ENCODE measurements around the gene KRT83.
A peak's percentile ranks its signal among the peaks of the same experiment; 100 is the strongest.
"Not testable (repeated sequence)": the region's sequence is repeated elsewhere in the genome, so short reads cannot be mapped to it uniquely, and the experiment has no call there.

Gene KRT83

DNA sequence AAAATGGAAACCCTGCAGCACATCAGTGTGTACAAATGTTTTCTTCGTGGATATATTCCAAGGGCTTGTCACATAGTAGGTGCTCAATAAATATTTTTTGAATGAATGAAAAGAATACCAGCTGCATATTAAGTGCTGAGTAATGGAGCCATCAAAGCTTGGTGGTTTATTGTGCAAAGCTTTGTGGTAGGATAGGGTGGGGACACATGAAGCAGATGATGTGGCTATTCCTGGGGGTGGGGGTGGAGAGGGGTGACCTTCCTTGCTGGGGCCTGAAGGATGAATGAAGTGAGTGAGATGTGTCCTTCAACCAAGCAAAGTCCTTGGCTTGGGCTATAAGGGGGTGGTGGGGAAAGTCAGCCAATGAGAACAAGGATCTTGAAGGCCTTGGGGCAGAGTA, 25.5 kb downstream of the KRT83 start:
- in situ Hi-C loops (cut with MboI; ENCODE audit: low pct_unique_long_range_greater_than_20kb, low sequenced_read_pairs), result no loop called here
- DNase-seq, result no peak

GRCh38 chr12:52294803-52295202, 26.4 kb downstream of the KRT83 start:
- DNase-seq, result no peak
- in situ Hi-C loops (cut with MboI; ENCODE audit: low pct_unique_long_range_greater_than_20kb, low sequenced_read_pairs), result no loop called here

GRCh38 chr12:52293926-52294325, 27.3 kb downstream of the KRT83 start:
- DNase-seq, result no peak
- in situ Hi-C loops (cut with MboI; ENCODE audit: low pct_unique_long_range_greater_than_20kb, low sequenced_read_pairs), result no loop called here

GRCh38 chr12:52291267-52291935, 29.8 kb downstream of the KRT83 start, which contains the start of gene KRT81:
TSS of gene KRT81 (minus strand) at chr12:52291534. CDS start at chr12:52291465, 69 bp downstream.
- in situ Hi-C loops (cut with MboI; ENCODE audit: low pct_unique_long_range_greater_than_20kb, low sequenced_read_pairs), result no loop called here
- DNase-seq, result no peak

- DNase-seq; in situ Hi-C loops (cut with MboI; ENCODE audit: low pct_unique_long_range_greater_than_20kb, low sequenced_read_pairs): not testable (repeated sequence)
These were observed 30.6 kb downstream of the KRT83 start for GRCh38 chr12:52290483-52291134.

GRCh38 chr12:52287816-52288805, 33.1 kb downstream of the KRT83 start:
- in situ Hi-C loops (cut with MboI; ENCODE audit: low pct_unique_long_range_greater_than_20kb, low sequenced_read_pairs), result not testable (repeated sequence)
- DNase-seq, result peak; percentile 54

DNA sequence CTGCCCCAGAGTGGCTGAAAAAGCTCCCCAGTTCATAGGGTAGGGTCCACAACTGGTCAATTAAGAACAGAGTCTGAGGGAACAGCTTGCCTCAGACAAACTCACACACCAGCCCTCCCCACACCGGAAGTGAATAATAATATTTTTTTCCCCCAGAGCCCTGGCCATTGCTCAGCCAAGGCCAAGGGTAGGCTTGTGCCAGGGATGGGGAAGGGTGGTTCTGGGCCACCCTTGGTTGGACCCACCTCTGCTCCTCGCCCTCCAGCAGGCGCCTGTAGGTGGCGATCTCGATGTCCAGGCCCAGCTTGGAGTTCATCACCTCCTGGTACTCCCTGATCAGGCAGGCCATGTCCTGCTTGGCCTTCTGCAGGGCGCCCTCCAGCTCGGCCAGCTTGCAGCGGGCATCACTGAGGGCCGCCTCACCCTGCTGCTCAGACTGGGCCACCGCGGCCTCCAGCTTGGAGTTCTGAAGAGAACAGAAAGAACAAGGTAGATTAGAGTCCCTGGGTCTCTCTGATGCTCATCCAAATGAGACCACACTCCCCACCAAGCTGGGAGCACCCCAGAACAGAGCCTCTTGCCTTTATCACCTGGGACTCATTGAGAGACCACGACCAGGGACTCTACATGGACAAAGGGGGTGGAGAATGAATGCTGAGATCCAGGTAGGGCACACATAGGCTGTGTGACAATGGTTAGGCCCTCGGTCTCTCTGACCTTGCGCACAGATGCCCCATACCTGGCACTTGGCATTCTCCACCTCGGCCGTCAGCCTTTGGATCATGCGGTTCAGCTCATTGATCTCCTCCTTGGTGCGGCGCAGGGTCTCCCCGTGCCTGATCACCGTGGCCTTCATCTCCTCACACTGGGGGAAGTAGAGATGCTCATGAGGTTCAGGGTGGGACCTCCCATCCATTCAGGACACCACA, 34.1 kb downstream of the KRT83 start:
- DNase-seq; in situ Hi-C loops (cut with MboI; ENCODE audit: low pct_unique_long_range_greater_than_20kb, low sequenced_read_pairs): not testable (repeated sequence)

DNA sequence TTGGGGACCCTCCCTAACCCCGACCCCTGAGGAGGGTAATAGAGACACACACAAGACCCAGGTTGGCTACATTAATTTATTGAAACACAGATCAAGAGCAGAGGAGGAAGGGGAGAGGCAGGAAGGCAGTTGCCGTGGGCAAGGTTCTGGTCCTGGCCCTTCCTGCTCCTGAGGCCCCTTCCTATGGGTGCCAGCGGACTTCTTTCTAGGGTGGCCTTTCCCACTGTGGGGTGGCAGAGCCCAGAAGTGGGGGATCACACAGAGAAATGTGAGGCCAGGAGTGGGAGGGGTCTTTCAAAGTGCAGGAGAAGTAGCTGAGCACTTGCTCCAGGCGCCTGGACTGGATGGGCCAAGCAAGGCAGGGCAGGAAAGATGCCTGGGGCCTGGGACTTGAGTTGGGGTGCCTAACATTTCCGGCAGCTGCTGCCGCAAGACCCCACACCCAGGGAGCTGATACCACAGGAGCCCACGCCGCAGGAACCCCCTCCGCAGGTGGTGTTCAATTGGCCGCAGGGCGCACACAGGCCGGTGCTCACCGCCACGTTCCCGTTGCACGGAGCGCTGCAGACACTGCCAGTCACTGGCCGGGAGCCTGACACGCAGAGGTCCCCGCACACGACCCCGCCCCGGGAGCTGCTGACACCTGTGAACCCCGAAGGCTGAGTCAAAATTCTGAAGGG, 35.2 kb downstream of the KRT83 start:
- no peak for DNase-seq
- in situ Hi-C loops (cut with MboI; ENCODE audit: low pct_unique_long_range_greater_than_20kb, low sequenced_read_pairs), result no loop called here

DNA sequence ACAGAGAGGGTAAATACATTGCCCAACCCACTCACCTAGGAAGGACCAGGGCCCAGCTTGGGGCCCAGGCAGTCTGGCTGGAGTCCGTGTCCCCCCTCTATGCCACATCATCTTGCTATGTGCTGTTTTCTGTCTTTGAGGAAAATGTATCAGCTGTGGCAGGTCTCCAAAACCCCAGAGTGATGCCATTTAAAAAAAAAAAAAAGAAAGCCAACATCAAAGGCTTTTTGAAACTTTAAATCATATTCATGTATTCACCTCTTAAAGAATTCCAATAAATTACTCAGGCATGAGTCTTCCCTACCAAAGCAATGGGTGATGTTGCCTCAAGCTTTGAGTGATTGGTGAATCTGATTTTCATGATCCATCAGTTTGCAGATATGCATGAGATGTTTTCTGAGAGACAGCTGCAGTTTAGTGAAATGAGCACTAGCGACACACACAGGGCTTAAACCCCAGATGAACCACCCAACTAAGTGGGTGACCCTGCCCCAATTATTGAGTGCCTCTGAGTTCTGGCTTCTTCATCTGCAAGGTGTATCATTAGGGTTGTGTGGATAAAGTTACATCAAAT, 35.9 kb downstream of the KRT83 start:
- in situ Hi-C loops (cut with MboI; ENCODE audit: low pct_unique_long_range_greater_than_20kb, low sequenced_read_pairs), result no loop called here
- DNase-seq, result no peak

- in situ Hi-C loops (cut with MboI; ENCODE audit: low pct_unique_long_range_greater_than_20kb, low sequenced_read_pairs), result no loop called here
- DNase-seq, result no peak
These were observed 36.5 kb downstream of the KRT83 start for GRCh38 chr12:52284562-52285171.

DNA sequence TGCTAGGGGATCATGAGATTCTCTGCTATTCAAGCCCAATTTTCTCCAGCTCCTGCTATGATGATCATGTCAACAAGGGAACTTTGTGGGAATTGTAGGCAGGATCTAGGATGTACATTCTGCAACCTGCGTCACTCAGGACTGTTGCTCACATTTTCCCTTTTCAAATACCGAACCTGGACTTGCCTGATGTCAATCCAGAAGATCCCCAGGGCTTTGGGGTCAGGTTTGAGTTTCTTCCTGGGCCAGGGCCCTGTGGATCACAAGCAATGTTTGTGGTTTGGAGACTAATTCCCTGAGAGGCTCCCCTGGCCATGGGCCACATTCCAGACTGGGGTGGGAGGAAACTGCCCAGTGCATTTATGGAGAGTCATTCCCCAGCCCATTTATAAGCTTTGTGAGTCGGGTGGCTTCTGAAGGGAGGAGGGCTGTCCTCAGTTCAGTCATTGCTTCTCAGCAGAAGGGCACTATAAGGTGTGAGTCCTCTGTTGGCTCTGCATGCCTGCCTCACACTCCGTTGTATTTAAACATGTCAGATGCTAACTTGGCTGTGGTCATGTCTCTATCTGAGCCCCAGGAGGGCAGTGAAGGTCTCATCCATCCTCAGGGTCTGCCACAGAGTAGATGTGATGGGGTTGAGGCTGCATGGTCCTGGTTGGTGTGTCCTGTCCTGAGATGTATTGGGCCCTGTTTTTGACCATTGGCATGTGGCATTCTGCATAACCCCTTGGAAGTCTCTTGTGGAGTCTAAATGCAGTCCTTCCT, 40.2 kb downstream of the KRT83 start:
- in situ Hi-C loops (cut with MboI; ENCODE audit: low pct_unique_long_range_greater_than_20kb, low sequenced_read_pairs), result no loop called here
- no peak for DNase-seq

GRCh38 chr12:52280319-52280795, 40.8 kb downstream of the KRT83 start:
- DNase-seq, result no peak
- in situ Hi-C loops (cut with MboI; ENCODE audit: low pct_unique_long_range_greater_than_20kb, low sequenced_read_pairs), result no loop called here

DNA sequence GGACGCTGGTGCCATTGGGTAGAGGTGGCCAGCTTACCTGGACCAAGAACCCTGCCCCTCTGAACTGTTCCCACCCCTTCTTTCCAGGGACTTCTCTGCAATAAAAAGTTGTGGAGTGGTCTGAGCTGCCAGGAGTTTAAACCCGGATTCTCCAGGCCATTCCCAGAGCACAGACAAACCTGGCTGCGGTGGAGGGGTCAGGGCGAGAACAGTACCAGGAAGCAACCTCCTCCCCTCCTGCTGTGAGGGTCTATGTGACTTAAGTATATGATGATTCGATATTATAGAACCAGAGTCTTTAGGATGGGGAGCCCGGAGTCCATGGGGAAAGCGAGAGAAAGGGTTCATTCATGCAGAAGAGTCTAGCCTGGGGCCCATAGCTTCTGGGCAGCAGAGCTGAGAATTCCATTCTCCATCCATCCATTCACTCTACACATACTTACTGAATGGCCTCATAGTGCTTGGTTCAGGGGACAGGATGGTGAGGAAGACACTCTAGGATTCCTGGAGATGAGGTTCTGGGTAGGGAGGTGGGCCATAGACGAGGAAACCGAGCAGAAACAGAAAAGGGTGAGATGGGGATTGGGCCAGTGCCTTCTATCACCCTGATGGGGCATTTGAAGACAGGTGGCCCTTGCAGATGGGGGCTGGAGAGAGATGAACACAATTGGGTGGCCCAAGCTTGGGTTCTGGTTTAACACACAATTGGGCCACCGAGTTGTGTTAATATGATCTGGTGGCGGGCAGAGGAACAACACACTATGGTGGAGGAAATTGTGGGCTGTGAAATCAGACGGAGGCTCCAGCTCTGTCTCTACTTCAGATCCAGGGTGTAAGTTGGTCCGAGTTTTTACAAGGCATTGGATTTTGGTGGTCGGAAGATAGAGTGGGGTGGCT, 41.5 kb downstream of the KRT83 start:
- in situ Hi-C loops (cut with MboI; ENCODE audit: low pct_unique_long_range_greater_than_20kb, low sequenced_read_pairs), result no loop called here
- no peak for DNase-seq

GRCh38 chr12:52278575-52279421, 42.4 kb downstream of the KRT83 start:
- peak; percentile 76 for DNase-seq
- in situ Hi-C loops (cut with MboI; ENCODE audit: low pct_unique_long_range_greater_than_20kb, low sequenced_read_pairs), result no loop called here

Data from KBM-7 (cell line).